Putamen (tissue), 1 donor: ENCODE results near the gene SELENOW.

Experiments
- DNase-seq: peaks from one replicate; pipeline ENCODE4 v3.0.0-alpha.2; 2016; ENCODE audit warnings: low spot score

The SELENOW gene

DNA sequence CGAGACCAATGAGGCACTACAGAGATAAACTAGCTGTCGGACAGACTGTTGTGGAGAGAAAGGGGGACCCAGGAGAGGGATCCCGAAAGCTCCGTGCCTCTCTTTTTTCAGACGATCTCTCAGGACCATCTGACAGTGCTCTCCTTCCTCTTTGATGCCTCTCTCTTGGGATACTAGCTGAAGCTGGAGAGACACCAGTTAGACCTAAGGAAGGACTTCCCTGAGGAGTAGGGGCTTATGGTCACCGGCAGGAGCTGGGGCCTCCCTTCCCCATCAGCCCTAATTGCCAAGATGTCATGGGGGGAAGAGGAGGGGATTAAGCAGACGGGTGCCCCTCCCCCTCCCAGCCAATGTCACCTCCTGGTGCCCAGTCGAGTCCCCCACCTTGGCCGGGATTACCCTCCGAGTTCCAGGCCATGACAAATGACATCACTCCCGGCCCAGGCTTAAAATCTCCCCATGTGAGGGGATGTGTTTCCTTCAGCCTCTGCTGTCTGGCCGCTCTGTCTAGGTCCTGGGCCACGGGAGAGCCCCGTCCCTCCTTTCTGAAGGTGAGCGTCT lies 43.0 kb downstream of the SELENOW start, which contains the start of gene CRX:
Gene CRX, plus strand, starts transcription at position 478 of the 561 bp plus-strand sequence. CDS start 12,507 bp downstream, outside the sequence.
- DNase-seq, result no peak

DNA sequence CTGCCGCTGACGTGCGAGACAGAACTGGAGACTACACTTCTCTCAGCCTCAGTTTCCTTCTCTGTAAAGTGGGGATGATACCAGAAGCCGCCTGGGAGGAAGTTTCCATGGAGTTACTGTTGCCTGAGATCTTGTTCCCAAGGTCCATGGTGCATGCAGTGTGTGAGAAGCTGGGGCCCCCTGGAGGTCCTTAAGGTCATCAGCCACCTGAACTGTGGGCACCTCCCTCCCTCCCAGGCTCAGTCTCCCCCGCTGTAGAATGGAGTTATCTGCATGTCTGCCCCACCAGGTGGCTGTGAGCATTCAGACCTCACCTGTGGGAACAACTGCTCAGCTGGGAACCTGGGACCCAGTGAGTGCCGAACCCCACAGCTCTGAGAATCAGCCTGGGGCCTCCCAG lies 45.9 kb downstream of the SELENOW start:
- no peak for DNase-seq

DNA sequence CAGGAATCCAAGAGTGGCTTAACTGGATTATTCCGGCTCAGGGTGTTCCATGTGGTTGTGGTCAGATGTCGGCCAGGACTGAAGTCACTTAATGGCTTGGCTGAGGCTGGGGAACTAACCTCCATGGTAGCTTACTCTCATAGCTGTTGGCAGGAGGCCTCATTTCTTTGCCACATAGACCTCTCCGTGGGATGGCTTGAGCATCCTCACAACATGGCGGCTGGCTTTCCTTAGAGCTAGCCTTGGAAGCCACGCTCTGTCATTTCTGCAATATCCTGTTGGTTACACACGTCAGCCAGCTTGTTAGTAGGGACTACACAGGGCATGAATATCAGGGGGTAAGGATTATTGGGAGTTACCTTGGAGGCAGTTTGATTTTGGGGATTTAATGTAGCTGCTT lies 48.3 kb downstream of the SELENOW start:
- DNase-seq, result no peak

DNA sequence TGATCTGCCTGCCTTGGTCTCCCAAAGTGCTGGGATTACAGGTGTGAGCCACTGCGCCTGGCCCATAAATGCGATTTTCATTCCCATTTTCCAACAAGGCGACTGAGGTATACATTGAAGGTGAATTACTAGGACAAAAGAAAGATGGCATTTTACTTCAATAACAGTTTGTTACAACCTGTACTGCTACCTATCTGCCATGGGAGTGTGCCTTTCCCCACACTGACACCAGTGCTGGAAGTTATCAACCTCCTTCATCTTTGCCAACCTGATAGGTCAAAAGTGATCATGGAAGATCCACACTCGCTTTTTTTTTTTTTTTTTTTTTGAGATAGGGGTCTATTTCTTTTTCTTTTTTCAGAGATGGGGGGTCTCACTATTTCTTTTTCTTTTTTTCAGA lies 54.2 kb downstream of the SELENOW start:
- no peak for DNase-seq
